ENCODE data around the gene NFILZ. TPM values are rescaled to one million over a fixed set of nuclear protein-coding genes. Genes with fewer than 3 reads are reported as not detected.

The NFILZ gene
- total RNA-seq: not detected

- no peak for TF ChIP-seq POLR2A (IDR thresholded peaks at IDR 0.05)
- TF ChIP-seq CTCF (IDR thresholded peaks at IDR 0.05): no peak
- no peaks in the 10 kb centered on the region for H3K4me1 ChIP-seq
- no peak for DNase-seq
- no peaks in the 10 kb centered on the region for H3K9me3 ChIP-seq
- no peak within 1 kb of the TSS for H3K4me3 ChIP-seq
- peak within 1 kb of the TSS in 3 of 4 donors; percentile 46 to 77 (median 57) for H3K27ac ChIP-seq
- H3K36me3 ChIP-seq: no peaks in the 10 kb centered on the region
- H3K27me3 ChIP-seq: no peaks in the 10 kb centered on the region
These were observed at the start of gene NFILZ for GRCh38 chr19:8629996-8630683. Gene NFILZ, plus strand, starts transcription at chr19:8630633. Its CDS starts 46,133 bp downstream, at chr19:8676766.

- peak; percentile 99 to 100 (median 99) for TF ChIP-seq CTCF (IDR thresholded peaks at IDR 0.05)
- TF ChIP-seq POLR2A (IDR thresholded peaks at IDR 0.05): no peak
- Histone ChIP-seq H3K36me3 (no peaks in the 10 kb centered on the region), H3K4me3 (peak overlapping the region in 1 of 4 donors; percentile 6), H3K4me1 (peaks cover 0 to 26% (median 16%) of the 10 kb centered on the region in 4 donors), H3K27me3 (no peaks in the 10 kb centered on the region), H3K9me3 (no peaks in the 10 kb centered on the region), H3K27ac (peak overlapping the region in 1 of 4 donors; percentile 38)
- peak; percentile 82 to 92 (median 85) for DNase-seq
These were observed 49.6 kb upstream of the NFILZ start for GRCh38 chr19:8580710-8581281.

DNA sequence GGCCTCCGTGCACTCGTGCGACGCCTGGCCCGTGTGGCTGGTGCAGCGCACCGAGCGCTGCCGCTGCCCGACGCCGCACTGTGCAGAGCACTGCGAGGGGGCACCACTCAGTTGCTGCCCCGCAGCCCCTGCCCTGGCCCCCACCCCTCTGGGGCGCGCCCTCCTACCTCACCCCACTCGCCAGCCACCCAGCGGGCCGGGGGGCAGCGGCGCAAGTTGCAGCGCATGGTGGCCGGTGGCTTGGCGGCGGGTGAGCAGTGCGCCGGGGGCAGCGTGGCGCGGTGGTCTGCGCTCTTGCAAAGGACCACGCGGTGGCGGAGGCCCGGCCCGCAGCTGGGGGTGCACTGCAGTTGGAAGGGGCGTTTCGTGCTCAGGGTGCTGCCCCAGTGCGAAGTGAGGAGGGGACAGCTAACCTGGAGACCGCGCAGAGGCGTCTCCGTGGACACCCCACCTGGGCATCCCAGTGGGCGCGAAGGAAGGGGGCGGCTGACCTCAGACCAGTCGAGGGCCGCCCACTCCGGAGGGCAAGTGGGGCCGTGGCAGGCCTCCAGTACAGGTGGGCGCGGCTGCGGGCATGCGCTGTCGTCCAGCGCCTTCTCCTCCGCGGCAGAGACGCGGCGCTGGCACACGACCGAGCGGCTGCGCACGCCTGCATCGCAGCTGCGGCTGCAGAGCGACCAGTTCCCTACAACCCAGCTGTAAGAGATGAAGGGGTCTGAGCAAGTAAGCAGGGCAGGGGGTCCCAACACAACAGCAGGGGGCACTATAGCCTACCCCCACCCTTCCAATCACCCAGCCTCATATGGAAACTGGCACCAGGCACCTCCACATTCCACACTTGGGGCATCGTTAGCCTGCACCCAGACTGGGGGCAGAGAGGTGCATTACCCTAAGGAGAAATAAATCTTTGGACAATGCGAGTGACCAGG is 45.2 kb upstream of the NFILZ start:
- TF ChIP-seq POLR2A (IDR thresholded peaks at IDR 0.05) (no peak), CTCF (IDR thresholded peaks at IDR 0.05) (no peak)

GRCh38 chr19:8585894-8586750 is 44.3 kb upstream of the NFILZ start:
- TF ChIP-seq POLR2A (IDR thresholded peaks at IDR 0.05) (no peak), CTCF (IDR thresholded peaks at IDR 0.05) (peak; percentile 28 to 59 (median 52))
- Histone ChIP-seq H3K36me3 (no peaks in the 10 kb centered on the region), H3K9me3 (no peaks in the 10 kb centered on the region), H3K27ac (no peak overlapping the region), H3K4me1 (no peaks in the 10 kb centered on the region), H3K27me3 (no peaks in the 10 kb centered on the region), H3K4me3 (no peak overlapping the region)
- DNase-seq: peak; percentile 54 to 84 (median 71)

More for the DNA sequence above, 45.2 kb upstream of the NFILZ start:
- DNase-seq: no peak
- Histone ChIP-seq H3K27me3 (no peaks in the 10 kb centered on the region), H3K36me3 (no peaks in the 10 kb centered on the region), H3K9me3 (no peaks in the 10 kb centered on the region), H3K27ac (no peak overlapping the region), H3K4me1 (peaks cover 0 to 5% (median 5%) of the 10 kb centered on the region in 4 donors), H3K4me3 (no peak overlapping the region)
